ENCODE measurements around the gene IL11. TPM values are rescaled to one million over a fixed set of nuclear protein-coding genes. Genes with fewer than 3 reads are reported as not detected.

IL11 gene
- total and polyA plus RNA-seq, 2 experiments from 2014 or later = 4.4 to 6.6 TPM

- Histone ChIP-seq H3K79me2 (peaks cover 43% of the 10 kb centered on the region), H3K27me3 (no peaks in the 10 kb centered on the region), H3K9me3 (ENCODE audit: low read depth) (no peaks in the 10 kb centered on the region), H3K4me2 (peak overlapping the region; percentile 100), H3K4me3 (no peak overlapping the region), H3K9me2 (replicated peaks; ENCODE audit: insufficient read depth) (no peaks in the 10 kb centered on the region), H3K4me1 (ENCODE audit: insufficient read depth) (peaks cover 37% of the 10 kb centered on the region), H2AFZ (no peak overlapping the region), H3K36me3 (replicated peaks; ENCODE audit: insufficient read depth, low read depth) (no peaks in the 10 kb centered on the region), H4K20me1 (ENCODE audit: insufficient read depth, poor library complexity, severe bottlenecking) (peaks cover 50% of the 10 kb centered on the region), H3K27ac (no peak overlapping the region)
- DNase-seq (ENCODE audit: low spot score) = no peak
- TF ChIP-seq EZH2phosphoT487 (IDR thresholded peaks at IDR 0.05; ENCODE audit: low read depth, severe bottlenecking, unreplicated experiment) = no peak
- no peak for TF ChIP-seq EZH2 (IDR thresholded peaks at IDR 0.05; ENCODE audit: borderline replicate concordance)
- WGBS (ENCODE audit: low lambda C conversion rate, missing lambda C conversion rate) = 93% methylated on average over 24 of the region's 24 CpGs
Observed at GRCh38 chr19:55387736-55388497, 17.7 kb upstream of the IL11 start.

- peak overlapping the region; percentile 100 for H3K4me2 ChIP-seq
Observed at GRCh38 chr19:55386493-55386971, 16.3 kb upstream of the IL11 start.

GRCh38 chr19:55385724-55386492, 15.6 kb upstream of the IL11 start, which contains the start of gene RPL28:
RPL28 (plus strand) TSS chr19:55385932; CDS start chr19:55386358, 426 bp downstream.
- H3K9me3 ChIP-seq (ENCODE audit: low read depth) = no peaks in the 10 kb centered on the region
- peaks cover 38% of the 10 kb centered on the region for H3K4me1 ChIP-seq (ENCODE audit: insufficient read depth)
- H3K4me3 ChIP-seq = peak within 1 kb of the TSS; percentile 35
- H2AFZ ChIP-seq = peak within 1 kb of the TSS; percentile 54
- H3K36me3 ChIP-seq (replicated peaks; ENCODE audit: insufficient read depth, low read depth) = no peaks in the 10 kb centered on the region
- peaks cover 50% of the 10 kb centered on the region for H4K20me1 ChIP-seq (ENCODE audit: insufficient read depth, poor library complexity, severe bottlenecking)
- H3K27me3 ChIP-seq = no peaks in the 10 kb centered on the region
- peak within 1 kb of the TSS; percentile 100 for H3K4me2 ChIP-seq
- peak within 1 kb of the TSS; percentile 87 for H3K27ac ChIP-seq
- 1% methylated on average over 62 of the region's 68 CpGs for WGBS (ENCODE audit: low lambda C conversion rate, missing lambda C conversion rate)
- TF ChIP-seq EZH2phosphoT487 (IDR thresholded peaks at IDR 0.05; ENCODE audit: low read depth, severe bottlenecking, unreplicated experiment) (no peak), CTCF (IDR thresholded peaks at IDR 0.05; ENCODE audit: poor library complexity) (no peak), EZH2 (IDR thresholded peaks at IDR 0.05; ENCODE audit: borderline replicate concordance) (no peak)
- no peaks in the 10 kb centered on the region for H3K9me2 ChIP-seq (replicated peaks; ENCODE audit: insufficient read depth)
- peaks cover 53% of the 10 kb centered on the region for H3K79me2 ChIP-seq
- DNase-seq (ENCODE audit: low spot score) = peak; percentile 98

More at GRCh38 chr19:55386493-55386971, 16.3 kb upstream of the IL11 start:
- Histone ChIP-seq H3K27ac (peak overlapping the region; percentile 56), H3K9me2 (replicated peaks; ENCODE audit: insufficient read depth) (no peaks in the 10 kb centered on the region), H3K36me3 (replicated peaks; ENCODE audit: insufficient read depth, low read depth) (no peaks in the 10 kb centered on the region), H3K4me3 (peak overlapping the region; percentile 35), H2AFZ (no peak overlapping the region), H3K79me2 (peaks cover 53% of the 10 kb centered on the region), H3K9me3 (ENCODE audit: low read depth) (no peaks in the 10 kb centered on the region), H3K4me1 (ENCODE audit: insufficient read depth) (peaks cover 38% of the 10 kb centered on the region), H4K20me1 (ENCODE audit: insufficient read depth, poor library complexity, severe bottlenecking) (peaks cover 50% of the 10 kb centered on the region), H3K27me3 (no peaks in the 10 kb centered on the region)
- 5% methylated on average over 33 of the region's 33 CpGs for WGBS (ENCODE audit: low lambda C conversion rate, missing lambda C conversion rate)
- DNase-seq (ENCODE audit: low spot score) = no peak
- TF ChIP-seq EZH2phosphoT487 (IDR thresholded peaks at IDR 0.05; ENCODE audit: low read depth, severe bottlenecking, unreplicated experiment) (no peak), EZH2 (IDR thresholded peaks at IDR 0.05; ENCODE audit: borderline replicate concordance) (no peak), CTCF (IDR thresholded peaks at IDR 0.05; ENCODE audit: poor library complexity) (no peak)

All from hepatocyte (in vitro differentiated cells).